ENCODE measurements around the gene CD200R1. TPM values are rescaled to one million over a fixed set of nuclear protein-coding genes. Genes with fewer than 3 reads are reported as not detected.

Gene CD200R1
- total and polyA plus RNA-seq, 2 of the 13 experiments (the other 11 are each of a cell fraction or from before 2014, with no cell fraction given), result 0.04 TPM; not detected in 1

- no peak for TF ChIP-seq EZH2 (conservative IDR thresholded peaks at IDR 0.05; ENCODE audit: low read depth, low read length)
- 0 out of 2 replicates have a peak, but pooled peaks have one; percentile 72 for TF ChIP-seq CC2D1A (CRISPR knock-in tag; IDR thresholded peaks at IDR 0.05)
- TF ChIP-seq HDAC2 (CRISPR knock-in tag; IDR thresholded peaks at IDR 0.05), result peak; percentile 45; the same call in 1 of the 2 replicates
- TF ChIP-seq ZFP41 (CRISPR knock-in tag; IDR thresholded peaks at IDR 0.05; ENCODE audit: borderline replicate concordance), result no peak
- TF ChIP-seq RBM39 (IDR thresholded peaks at IDR 0.05; ENCODE audit: low read depth, low read length, poor library complexity, severe bottlenecking), result peak; percentile 84
- peak; percentile 90 for TF ChIP-seq GATAD1 (CRISPR knock-in tag; IDR thresholded peaks at IDR 0.05)
- TF ChIP-seq, protein P1, sequence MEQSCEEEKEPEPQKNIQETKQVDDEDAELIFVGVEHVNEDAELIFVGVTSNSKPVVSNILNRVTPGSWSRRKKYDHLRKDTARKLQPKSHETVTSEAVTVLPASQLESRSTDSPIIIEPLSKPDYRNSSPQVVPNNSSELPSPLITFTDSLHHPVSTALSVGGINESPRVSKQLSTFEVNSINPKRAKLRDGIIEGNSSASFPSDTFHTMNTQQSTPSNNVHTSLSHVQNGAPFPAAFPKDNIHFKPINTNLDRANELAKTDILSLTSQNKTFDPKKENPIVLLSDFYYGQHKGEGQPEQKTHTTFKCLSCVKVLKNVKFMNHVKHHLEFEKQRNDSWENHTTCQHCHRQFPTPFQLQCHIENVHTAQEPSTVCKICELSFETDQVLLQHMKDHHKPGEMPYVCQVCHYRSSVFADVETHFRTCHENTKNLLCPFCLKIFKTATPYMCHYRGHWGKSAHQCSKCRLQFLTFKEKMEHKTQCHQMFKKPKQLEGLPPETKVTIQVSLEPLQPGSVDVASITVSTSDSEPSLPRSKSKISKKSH (CRISPR knock-in tag; IDR thresholded peaks at IDR 0.05; ENCODE audit: borderline replicate concordance), result peak; percentile 95
- no peak for TF ChIP-seq MBNL3 (CRISPR knock-in tag; conservative IDR thresholded peaks at IDR 0.05)
- TF ChIP-seq ZFP90 (CRISPR knock-in tag; IDR thresholded peaks at IDR 0.05; ENCODE audit: borderline replicate concordance), result peak; percentile 88; the same call in 1 of the 2 replicates
- no peak for TF ChIP-seq HNRNPK (IDR thresholded peaks at IDR 0.05; ENCODE audit: low read depth, low read length, poor library complexity, severe bottlenecking)
- TF ChIP-seq THAP8 (CRISPR knock-in tag; IDR thresholded peaks at IDR 0.05; ENCODE audit: borderline replicate concordance), result 0 out of 2 replicates have a peak, but pooled peaks have one; percentile 12
- TF ChIP-seq CBFB (CRISPR knock-in tag; IDR thresholded peaks at IDR 0.05), result peak; percentile 45
- no peak for TF ChIP-seq MLXIP (CRISPR knock-in tag; IDR thresholded peaks at IDR 0.05; ENCODE audit: borderline replicate concordance)
- TF ChIP-seq ZBTB33 (CRISPR knock-in tag; IDR thresholded peaks at IDR 0.05), result no peak
- 0 out of 2 replicates have a peak, but pooled peaks have one; percentile 43 for TF ChIP-seq ZBTB3 (CRISPR knock-in tag; IDR thresholded peaks at IDR 0.05; ENCODE audit: borderline replicate concordance, low read depth)
- TF ChIP-seq, protein P2, sequence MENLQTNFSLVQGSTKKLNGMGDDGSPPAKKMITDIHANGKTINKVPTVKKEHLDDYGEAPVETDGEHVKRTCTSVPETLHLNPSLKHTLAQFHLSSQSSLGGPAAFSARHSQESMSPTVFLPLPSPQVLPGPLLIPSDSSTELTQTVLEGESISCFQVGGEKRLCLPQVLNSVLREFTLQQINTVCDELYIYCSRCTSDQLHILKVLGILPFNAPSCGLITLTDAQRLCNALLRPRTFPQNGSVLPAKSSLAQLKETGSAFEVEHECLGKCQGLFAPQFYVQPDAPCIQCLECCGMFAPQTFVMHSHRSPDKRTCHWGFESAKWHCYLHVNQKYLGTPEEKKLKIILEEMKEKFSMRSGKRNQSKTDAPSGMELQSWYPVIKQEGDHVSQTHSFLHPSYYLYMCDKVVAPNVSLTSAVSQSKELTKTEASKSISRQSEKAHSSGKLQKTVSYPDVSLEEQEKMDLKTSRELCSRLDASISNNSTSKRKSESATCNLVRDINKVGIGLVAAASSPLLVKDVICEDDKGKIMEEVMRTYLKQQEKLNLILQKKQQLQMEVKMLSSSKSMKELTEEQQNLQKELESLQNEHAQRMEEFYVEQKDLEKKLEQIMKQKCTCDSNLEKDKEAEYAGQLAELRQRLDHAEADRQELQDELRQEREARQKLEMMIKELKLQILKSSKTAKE (CRISPR knock-in tag; IDR thresholded peaks at IDR 0.05; ENCODE audit: borderline replicate concordance), result no peak
Observed at GRCh38 chr3:112990672-112991602, 16.0 kb upstream of the CD200R1 start, which contains the start of gene GTPBP8 (continued).

Data from HepG2 (cell line).